NCI-H1436 treated with DMSO at 0.1 percent for 48 hours (cell line): Measurements from ENCODE around the gene BACH1.
"Not testable (repeated sequence)": the region's sequence is repeated elsewhere in the genome, so short reads cannot be mapped to it uniquely, and the experiment has no call there.

Source experiments
- DNase-seq: peaks from one replicate; lab custom pipeline; 2025; lab: John Stamatoyannopoulos, UW

BACH1 gene

GRCh38 chr21:29298348-29299045 lies at the start of gene BACH1:
TSS of gene BACH1 (plus strand) at chr21:29298922. CDS start at chr21:29321281, 22,359 bp downstream.
- DNase-seq: peak; percentile 48

GRCh38 chr21:29249289-29249688 lies 49.4 kb upstream of the BACH1 start:
- DNase-seq: not testable (repeated sequence)

- no peak for DNase-seq
Measured at GRCh38 chr21:29250636-29251035, 48.1 kb upstream of the BACH1 start.

- not testable (repeated sequence) for DNase-seq
Measured at GRCh38 chr21:29253861-29254260, 44.9 kb upstream of the BACH1 start.

GRCh38 chr21:29254550-29254949 lies 44.2 kb upstream of the BACH1 start:
- DNase-seq: no peak

DNA sequence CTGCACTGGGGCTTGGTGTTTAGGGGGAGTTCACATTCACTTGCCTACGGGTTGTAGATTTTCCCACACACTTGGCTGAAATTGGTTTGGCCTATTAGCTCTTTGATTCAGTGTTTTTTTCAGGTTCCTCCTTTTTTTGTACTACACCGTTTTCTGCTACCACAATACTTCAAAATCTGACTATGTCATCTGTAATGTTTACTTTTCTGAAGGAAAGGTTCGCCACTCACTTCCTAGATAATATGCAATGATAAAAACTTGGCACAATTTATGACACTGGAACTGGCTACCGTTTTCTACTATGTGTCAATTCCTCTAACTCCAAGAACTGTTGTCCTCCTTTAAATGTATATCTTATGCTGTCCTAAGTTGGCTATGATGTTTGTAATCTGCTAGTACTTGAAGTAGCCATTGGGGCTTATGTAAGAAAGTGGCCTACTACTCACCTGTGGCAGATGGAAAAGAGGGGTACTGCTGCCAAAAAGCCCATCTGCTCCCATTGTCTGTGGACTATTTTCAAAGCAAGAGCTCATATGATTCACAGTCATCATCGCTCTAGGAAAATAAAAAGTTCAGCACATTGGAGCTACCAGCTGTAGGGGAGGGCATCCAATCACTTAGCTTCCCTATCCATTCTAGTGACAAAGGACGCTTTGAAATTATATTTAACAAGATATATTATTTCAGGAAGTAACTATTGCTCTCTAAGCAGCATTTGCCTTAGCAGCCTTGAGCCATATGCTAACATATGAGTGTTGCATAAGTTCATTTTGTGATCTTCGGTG lies 42.4 kb upstream of the BACH1 start:
- peak; percentile 35 for DNase-seq

DNA sequence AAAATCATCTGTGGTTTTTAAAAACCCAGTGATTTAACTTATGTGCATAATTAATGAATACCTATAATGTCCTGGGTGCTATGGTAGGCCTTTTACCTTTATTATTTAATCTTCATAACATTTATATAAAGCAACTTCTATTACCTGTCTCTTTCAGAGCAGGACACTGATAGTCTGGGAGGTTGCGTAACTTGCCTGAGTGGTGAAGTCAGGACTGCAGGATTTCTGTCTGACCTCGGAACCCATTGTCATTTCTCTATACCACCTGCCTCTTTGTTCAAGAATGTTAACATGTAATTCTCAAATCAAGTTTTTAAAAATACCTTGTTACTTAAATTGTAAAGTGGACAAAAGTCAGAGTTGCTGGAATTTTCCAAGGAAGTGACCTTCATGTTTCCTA lies 41.0 kb upstream of the BACH1 start:
- DNase-seq: no peak

GRCh38 chr21:29258626-29259338 lies 39.9 kb upstream of the BACH1 start:
- no peak for DNase-seq

GRCh38 chr21:29260461-29260860 lies 38.3 kb upstream of the BACH1 start:
- no peak for DNase-seq

GRCh38 chr21:29261555-29262540 lies 36.9 kb upstream of the BACH1 start:
- DNase-seq: no peak

- no peak for DNase-seq
Measured at GRCh38 chr21:29264721-29265120, 34.0 kb upstream of the BACH1 start.

- DNase-seq: no peak
Measured at GRCh38 chr21:29265690-29266479, 32.8 kb upstream of the BACH1 start.

- DNase-seq: no peak
Measured at GRCh38 chr21:29267666-29268065, 31.1 kb upstream of the BACH1 start.

GRCh38 chr21:29271927-29272333 lies 26.8 kb upstream of the BACH1 start:
- no peak for DNase-seq

GRCh38 chr21:29277442-29277841 lies 21.3 kb upstream of the BACH1 start:
- no peak for DNase-seq

- no peak for DNase-seq
Measured at GRCh38 chr21:29279558-29279957, 19.2 kb upstream of the BACH1 start.

DNA sequence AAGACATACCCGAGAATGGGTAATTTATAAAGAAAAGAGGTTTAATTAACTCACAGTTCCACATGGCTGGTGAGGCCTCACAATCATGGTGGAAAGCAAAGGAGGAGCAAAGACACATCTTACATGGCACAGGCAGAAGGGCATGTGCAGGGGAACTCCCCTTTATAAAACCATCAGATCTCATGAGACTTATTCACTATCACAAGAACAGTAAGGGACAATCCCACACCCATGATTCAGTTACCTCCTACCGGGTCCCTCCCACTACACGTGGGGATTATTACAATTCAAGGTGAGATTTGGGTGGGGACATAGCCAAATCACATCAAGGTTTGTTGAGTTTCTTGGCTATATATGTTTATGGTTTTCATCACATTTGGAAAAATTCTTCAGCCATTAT lies 16.9 kb upstream of the BACH1 start:
- not testable (repeated sequence) for DNase-seq

DNA sequence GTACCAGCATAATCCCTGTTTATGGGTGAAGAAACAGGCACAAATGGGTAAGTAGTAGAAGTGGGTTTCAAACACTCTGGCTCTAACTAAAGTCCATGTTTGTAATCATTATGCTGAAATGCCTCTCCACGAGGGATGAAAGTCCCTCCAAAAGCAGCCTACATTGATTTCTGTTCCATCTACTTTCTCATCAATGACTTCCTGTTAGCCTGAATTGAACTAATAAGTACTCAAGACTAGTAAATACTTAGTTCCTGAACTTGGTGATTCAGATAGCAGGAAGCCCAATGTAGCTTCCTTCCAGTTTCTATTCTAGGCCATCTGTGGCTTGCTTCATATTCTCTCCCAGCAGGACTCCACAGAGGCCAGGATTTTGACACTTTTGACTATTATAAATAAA lies 11.3 kb upstream of the BACH1 start:
- DNase-seq: no peak

DNA sequence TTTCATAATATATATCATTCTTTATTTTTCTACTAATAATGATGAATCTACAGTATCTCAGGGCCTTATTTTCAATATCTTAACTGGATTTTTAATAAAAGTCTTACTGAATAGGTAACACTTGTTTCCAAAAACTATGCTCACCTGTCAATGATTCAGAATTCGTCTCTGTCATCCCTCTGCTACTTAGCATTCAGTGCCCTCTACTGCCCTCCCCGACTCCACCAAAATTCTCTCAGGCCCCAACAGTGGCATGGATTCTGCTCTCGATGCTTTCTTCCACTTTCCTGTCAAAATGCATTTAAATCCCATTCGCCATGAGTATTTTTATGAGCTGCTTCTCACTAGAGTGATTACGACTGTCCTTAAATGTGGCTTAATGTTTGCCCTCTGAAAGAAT lies 10.5 kb upstream of the BACH1 start:
- no peak for DNase-seq

GRCh38 chr21:29289317-29289716 lies 9.4 kb upstream of the BACH1 start:
- no peak for DNase-seq

- DNase-seq: no peak
Measured at GRCh38 chr21:29290240-29290639, 8.5 kb upstream of the BACH1 start.
